ENCODE measurements around the gene NSUN3.

Gene NSUN3

DNA sequence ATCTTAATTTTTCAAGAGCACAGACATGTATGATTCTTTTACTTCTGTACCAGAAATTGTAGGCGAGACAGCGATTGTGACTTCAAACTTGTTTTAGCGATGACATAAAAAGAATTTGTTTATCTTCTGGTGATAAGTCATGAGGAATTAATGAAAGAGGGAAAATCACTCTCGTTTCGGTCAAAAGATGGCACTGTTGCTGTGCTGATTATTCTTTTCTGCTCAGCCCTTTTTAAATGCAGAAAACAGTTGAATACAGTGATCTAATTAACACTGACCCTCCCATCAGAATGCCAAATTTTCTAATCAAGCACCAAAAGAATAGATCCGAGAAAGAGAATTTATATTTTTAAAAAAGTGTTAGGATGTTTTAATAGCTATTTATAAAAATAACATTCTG lies 52.6 kb downstream of the NSUN3 start:
- TF ChIP-seq JUND (IDR thresholded peaks at IDR 0.05; ENCODE audit: low read depth), result no peak
- in situ Hi-C loops (cut with HindIII; ENCODE audit: low pct_unique_long_range_greater_than_20kb, low sequenced_read_pairs), result no loop called here
- peak in 1 of 2 experiments; percentile 27 for DNase-seq (ENCODE audit: low read depth in 1 of 2, low spot score in 1 of 2)

DNA sequence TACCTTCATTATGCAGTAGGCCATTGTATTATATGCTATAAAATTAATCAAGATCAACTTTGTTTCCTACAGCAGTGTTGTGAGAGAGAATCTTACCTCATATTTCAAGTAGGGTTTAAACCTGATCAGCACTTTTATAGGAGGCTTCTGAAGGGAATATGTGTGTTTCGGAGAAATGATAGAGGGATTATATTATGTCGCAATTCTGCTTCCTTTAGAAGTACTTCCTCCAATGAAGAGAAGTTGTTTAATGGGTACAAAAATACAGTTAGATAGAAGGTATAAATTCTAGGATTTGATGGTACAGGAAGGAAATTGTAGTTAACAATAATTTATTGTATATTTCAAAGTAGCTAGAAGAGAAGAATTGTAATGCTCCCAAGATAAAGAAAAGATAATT lies 54.9 kb downstream of the NSUN3 start:
- in situ Hi-C loops (cut with HindIII; ENCODE audit: low pct_unique_long_range_greater_than_20kb, low sequenced_read_pairs), result no loop called here
- TF ChIP-seq JUND (IDR thresholded peaks at IDR 0.05; ENCODE audit: low read depth), result no peak
- DNase-seq (ENCODE audit: low read depth in 1 of 2, low spot score in 1 of 2), result no peak

DNA sequence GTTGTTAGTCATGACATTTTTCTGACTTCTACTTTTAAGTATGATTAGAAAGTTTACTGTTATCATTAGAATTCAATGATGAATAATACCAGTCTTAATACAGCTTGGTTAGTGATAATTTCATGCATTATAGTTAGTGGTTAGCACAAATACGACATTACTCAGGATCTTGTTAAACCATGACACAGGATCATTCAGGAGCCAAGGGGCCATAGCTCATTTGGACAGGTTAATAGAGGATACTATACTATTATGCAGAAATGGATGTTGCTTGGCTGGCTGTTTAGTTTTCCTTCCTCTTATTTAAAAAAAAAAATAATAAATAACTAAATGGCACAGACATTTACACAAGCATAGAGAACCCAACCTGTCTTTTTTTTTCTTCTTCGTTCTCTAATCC lies 55.5 kb downstream of the NSUN3 start:
- in situ Hi-C loops (cut with HindIII; ENCODE audit: low pct_unique_long_range_greater_than_20kb, low sequenced_read_pairs), result no loop called here
- DNase-seq (ENCODE audit: low read depth in 1 of 2, low spot score in 1 of 2), result no peak
- TF ChIP-seq JUND (IDR thresholded peaks at IDR 0.05; ENCODE audit: low read depth), result no peak

DNA sequence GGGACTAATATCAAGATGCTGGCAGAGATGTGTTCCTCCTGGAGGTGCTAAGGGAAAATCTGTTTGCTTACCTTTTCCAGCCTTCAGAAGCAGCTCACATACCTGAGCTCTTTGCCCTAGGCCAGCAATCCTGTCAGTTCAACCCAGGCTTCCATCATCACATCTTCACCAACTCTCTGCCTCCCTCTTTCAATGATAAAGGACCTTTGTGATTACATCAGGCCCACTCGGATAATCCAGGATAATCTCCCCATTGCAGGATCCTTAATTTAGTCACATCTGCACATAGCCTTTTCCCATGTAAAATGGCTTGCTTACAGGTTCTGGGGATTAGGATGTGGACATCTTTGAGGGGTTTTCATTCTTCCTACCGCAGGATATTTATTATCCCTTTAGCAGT lies 58.3 kb downstream of the NSUN3 start:
- in situ Hi-C loops (cut with HindIII; ENCODE audit: low pct_unique_long_range_greater_than_20kb, low sequenced_read_pairs), result no loop called here
- TF ChIP-seq JUND (IDR thresholded peaks at IDR 0.05; ENCODE audit: low read depth), result no peak
- peak in 1 of 2 experiments; percentile 5 for DNase-seq (ENCODE audit: low read depth in 1 of 2, low spot score in 1 of 2)

DNA sequence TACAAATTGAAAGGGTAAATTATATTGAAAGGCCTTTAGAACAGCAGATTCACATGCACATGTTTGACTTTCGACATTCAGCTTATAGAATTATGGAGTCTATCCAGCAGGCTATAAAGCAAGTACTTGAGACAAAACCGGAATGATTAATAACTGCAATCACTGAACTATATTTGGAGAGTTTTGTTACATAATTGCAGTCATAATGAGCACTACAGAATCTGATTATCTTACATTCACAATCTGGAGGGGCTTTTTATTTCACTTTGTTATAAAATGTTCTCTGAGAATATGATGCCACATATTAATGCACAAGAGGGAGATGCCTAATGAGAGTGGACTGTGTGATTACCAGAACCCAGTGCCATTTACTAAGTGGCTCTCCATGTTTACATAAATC lies 64.3 kb downstream of the NSUN3 start:
- no peak for TF ChIP-seq JUND (IDR thresholded peaks at IDR 0.05; ENCODE audit: low read depth)
- in situ Hi-C loops (cut with HindIII; ENCODE audit: low pct_unique_long_range_greater_than_20kb, low sequenced_read_pairs), result no loop called here
- no peak for DNase-seq (ENCODE audit: low read depth in 1 of 2, low spot score in 1 of 2)

DNA sequence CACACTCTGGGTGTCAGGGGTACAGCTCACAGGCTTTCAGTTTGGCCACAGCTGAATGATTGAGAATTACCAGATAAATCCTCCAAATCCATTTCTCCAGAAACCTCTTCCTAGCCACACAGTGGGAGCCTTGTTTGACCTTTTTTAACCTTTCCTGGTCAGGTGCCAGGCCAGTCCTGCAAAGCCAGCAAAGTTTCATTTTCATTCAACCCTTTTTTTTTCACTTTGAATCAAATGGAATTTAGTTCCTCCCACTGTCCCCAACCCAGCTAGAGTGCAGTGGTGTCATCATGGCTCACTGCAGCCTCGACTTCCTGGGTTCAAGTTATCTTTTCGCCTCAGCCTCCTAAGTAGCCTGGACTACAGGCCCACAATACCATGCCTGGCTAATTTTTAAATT lies 67.8 kb downstream of the NSUN3 start:
- in situ Hi-C loops (cut with HindIII; ENCODE audit: low pct_unique_long_range_greater_than_20kb, low sequenced_read_pairs), result no loop called here
- no peak for DNase-seq (ENCODE audit: low read depth in 1 of 2, low spot score in 1 of 2)
- no peak for TF ChIP-seq JUND (IDR thresholded peaks at IDR 0.05; ENCODE audit: low read depth)

DNA sequence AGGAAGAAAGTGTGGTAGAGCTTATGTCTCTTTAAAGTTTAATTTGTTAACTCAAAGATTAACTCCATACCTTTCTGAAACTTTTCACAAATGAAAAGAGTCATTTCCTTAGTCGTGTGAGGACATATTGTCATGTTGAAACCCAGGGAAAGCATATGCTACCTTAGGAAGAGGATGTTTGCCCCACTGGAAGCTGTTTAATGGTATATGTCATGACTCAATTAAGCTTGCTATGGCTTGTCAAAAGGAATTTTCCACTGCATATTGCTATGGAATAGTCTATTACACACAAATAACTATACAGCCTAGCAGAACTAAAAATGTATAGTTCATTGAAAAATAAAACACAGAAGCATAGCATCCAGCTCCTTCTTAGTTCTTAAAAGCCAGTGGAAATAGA lies 69.9 kb downstream of the NSUN3 start:
- no peak for TF ChIP-seq JUND (IDR thresholded peaks at IDR 0.05; ENCODE audit: low read depth)
- in situ Hi-C loops (cut with HindIII; ENCODE audit: low pct_unique_long_range_greater_than_20kb, low sequenced_read_pairs), result no loop called here
- no peak for DNase-seq (ENCODE audit: low read depth in 1 of 2, low spot score in 1 of 2)

DNA sequence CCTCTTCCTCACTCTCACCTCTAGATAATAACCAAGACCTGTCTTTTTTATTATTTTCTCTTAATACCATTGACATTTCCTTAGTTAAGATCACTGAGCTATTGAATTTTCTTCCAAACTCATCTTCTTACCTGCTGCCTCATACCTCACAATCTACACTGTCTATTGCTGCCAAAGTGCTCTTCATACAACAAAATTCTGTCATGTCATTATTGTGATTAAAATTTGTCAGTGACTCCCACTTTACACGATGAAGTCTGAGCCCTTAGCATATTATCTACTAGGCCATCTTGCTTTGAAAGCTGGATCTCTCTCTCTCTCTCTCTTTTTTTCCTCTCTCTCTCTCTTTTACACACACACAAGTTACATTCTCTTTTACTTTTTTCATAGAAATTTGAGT lies 73.3 kb downstream of the NSUN3 start:
- in situ Hi-C loops (cut with HindIII; ENCODE audit: low pct_unique_long_range_greater_than_20kb, low sequenced_read_pairs), result no loop called here
- DNase-seq (ENCODE audit: low read depth in 1 of 2, low spot score in 1 of 2), result no peak
- no peak for TF ChIP-seq JUND (IDR thresholded peaks at IDR 0.05; ENCODE audit: low read depth)

DNA sequence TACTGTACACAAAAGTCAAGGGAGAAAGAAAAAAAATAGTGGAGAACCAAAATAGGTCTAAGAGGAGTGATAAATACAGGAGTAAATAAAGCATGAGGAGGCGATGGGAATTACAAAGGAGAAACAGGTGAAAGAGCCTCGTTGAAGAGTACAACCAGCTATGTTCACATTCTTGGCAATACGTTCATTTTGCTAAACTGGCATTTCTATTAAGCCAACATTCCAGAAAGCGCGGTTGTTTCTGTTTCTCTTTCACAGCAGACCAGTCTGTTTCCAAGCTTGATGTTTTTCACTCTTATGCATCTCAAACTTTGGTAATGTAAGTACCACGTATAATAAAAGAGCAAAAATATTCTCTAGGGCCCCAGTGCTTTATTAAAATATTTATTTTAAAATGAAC lies 74.5 kb downstream of the NSUN3 start:
- DNase-seq (ENCODE audit: low read depth in 1 of 2, low spot score in 1 of 2), result peak in 1 of 2 experiments; percentile 15
- in situ Hi-C loops (cut with HindIII; ENCODE audit: low pct_unique_long_range_greater_than_20kb, low sequenced_read_pairs), result no loop called here
- no peak for TF ChIP-seq JUND (IDR thresholded peaks at IDR 0.05; ENCODE audit: low read depth)

DNA sequence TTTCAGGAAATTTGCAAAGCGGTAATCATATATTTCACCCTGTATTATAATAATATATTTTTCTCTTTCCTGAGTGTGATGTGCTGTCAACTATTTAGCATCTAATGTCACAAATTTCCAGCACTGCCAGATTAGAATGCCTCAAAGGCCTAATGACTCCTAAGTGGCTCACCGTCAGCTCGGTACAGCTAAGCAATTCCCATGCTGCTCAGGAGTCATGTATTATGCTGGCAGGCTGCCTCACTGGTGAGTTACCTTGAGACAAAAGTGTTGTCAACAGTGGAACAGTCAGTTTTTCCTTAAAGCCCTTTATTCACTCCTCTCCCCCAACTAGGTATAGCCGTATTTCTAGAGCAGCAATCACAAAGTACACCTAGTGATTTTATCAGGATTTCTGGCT lies 83.6 kb downstream of the NSUN3 start:
- no peak for DNase-seq (ENCODE audit: low read depth in 1 of 2, low spot score in 1 of 2)
- in situ Hi-C loops (cut with HindIII; ENCODE audit: low pct_unique_long_range_greater_than_20kb, low sequenced_read_pairs), result no loop called here
- no peak for TF ChIP-seq JUND (IDR thresholded peaks at IDR 0.05; ENCODE audit: low read depth)

DNA sequence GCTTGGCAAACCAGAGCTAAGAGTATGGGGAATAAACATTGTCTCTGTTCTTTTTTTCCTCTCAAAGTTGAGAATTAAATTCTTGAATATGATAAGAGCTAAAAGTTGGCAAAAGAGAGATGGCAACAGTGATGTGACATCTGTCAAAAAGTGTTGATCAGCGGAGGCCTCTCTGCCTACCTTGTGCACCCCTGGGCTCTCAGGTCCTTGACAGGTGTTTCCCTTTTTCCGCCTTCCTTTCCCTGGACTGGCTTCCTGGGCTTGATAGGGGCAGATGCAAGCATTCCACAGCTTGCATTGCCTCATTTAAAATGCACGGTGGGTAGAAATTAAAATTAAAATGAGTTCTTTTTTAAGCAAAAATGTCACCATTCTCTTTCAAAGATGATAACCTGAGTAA lies 84.2 kb downstream of the NSUN3 start:
- DNase-seq (ENCODE audit: low read depth in 1 of 2, low spot score in 1 of 2), result no peak
- in situ Hi-C loops (cut with HindIII; ENCODE audit: low pct_unique_long_range_greater_than_20kb, low sequenced_read_pairs), result no loop called here
- TF ChIP-seq JUND (IDR thresholded peaks at IDR 0.05; ENCODE audit: low read depth), result no peak

DNA sequence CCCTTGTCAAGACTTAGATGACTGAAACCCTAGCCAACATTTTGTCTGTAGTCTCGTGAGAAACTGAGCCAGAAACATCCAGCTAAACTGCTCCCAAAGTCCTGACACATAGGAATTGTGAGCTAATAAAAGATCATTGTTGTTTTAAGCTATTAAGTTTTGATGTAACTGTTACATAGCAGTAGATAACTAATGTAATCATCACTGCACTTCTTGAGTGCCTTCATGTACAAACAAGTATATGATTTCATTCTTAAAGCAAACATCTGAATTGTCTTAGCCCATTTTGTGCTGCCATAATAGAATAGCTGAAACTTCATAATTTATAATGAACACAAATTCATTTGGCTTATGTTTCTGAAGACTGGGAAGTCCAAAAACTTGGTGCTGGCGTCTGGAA lies 87.3 kb downstream of the NSUN3 start:
- TF ChIP-seq JUND (IDR thresholded peaks at IDR 0.05; ENCODE audit: low read depth), result no peak
- no peak for DNase-seq (ENCODE audit: low read depth in 1 of 2, low spot score in 1 of 2)
- in situ Hi-C loops (cut with HindIII; ENCODE audit: low pct_unique_long_range_greater_than_20kb, low sequenced_read_pairs), result no loop called here

DNA sequence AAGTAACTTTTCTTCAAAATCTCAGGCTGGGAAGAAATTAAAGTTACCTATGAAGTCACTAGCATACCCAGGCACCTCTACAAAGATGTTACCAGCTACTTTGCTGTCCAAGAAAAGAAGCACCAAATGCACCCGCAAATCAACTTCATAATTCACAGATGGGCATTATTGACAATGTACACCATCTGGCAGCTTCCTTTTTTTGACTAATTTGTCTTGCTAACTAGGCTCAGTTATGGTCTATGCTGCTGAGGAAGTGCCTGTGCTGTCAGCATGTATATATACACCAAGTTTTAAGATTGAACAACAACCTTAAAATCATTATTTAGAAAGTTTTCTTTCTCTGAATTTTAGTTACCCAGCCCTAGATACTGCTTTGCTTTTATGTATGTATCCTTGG lies 93.8 kb downstream of the NSUN3 start:
- no peak for DNase-seq (ENCODE audit: low read depth in 1 of 2, low spot score in 1 of 2)
- in situ Hi-C loops (cut with HindIII; ENCODE audit: low pct_unique_long_range_greater_than_20kb, low sequenced_read_pairs), result no loop called here
- no peak for TF ChIP-seq JUND (IDR thresholded peaks at IDR 0.05; ENCODE audit: low read depth)

DNA sequence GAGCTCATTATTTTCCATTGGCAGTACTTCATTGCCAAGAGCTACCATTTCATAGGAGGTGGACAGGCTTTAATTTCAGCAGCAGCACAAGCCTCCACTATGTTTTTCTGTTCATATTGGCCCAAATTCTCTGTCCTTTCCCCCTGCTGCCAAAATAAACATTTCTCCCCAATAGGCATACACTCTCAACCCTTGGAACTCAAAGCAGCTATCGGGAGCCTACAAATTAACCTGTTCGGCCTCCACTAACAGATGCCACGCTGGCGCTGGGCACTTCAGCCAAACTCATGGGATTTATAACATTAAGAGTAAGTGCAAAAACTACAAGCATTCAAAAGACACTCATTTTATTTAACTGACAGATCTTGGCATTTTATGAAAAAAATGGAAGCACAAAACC lies 95.7 kb downstream of the NSUN3 start:
- in situ Hi-C loops (cut with HindIII; ENCODE audit: low pct_unique_long_range_greater_than_20kb, low sequenced_read_pairs), result no loop called here
- TF ChIP-seq JUND (IDR thresholded peaks at IDR 0.05; ENCODE audit: low read depth), result no peak

More for the DNA sequence above, 95.7 kb downstream of the NSUN3 start:
- DNase-seq (ENCODE audit: low read depth in 1 of 2, low spot score in 1 of 2), result no peak

All from T47D (cell line).